Activated T-cell treated with anti-CD3 and anti-CD28 coated beads, Interleukin-2, amount 50 U/mL, for 4 hours (primary cell): ENCODE data around the gene ARX. TPM values are rescaled to one million over a fixed set of nuclear protein-coding genes. Genes with fewer than 3 reads are reported as not detected.

Experiments
- ATAC-seq, 2 donors: fragments of 200-7000 bp; cut with Tn5 transposase; one replicate each; pipeline ENCODE4 v1.10.0; 2021
- DNase-seq: peaks from one replicate; pipeline ENCODE4 v3.0.0-alpha.2; 2020
- H3K27me3 Mint-ChIP-seq: one replicate; pipeline ENCODE4 v1.8.0; 2021; ENCODE audit warnings: low read depth, mixed read lengths
- H3K36me3 Mint-ChIP-seq: one replicate; pipeline ENCODE4 v1.8.0; 2022; ENCODE audit warnings: mixed read lengths; ENCODE audit not compliant: insufficient read depth
- H3K4me1 Mint-ChIP-seq: one replicate; pipeline ENCODE4 v1.8.0; 2021; ENCODE audit warnings: low read depth, mixed read lengths
- H3K4me3 Mint-ChIP-seq: one replicate; pipeline ENCODE4 v1.8.0; 2021; ENCODE audit warnings: mild to moderate bottlenecking, moderate library complexity, mixed read lengths
- H3K9me3 Mint-ChIP-seq: one replicate; pipeline ENCODE4 v1.8.0; 2021; ENCODE audit warnings: mixed read lengths
- total RNA-seq, 3 donors: library from RNA; stranded (reverse); gene quantifications; one replicate each; pipeline ENCODE4 v1.2.1, GENCODE V29; 2021

ARX gene
- total RNA-seq, 3 donors from 2014 or later: not detected

DNA sequence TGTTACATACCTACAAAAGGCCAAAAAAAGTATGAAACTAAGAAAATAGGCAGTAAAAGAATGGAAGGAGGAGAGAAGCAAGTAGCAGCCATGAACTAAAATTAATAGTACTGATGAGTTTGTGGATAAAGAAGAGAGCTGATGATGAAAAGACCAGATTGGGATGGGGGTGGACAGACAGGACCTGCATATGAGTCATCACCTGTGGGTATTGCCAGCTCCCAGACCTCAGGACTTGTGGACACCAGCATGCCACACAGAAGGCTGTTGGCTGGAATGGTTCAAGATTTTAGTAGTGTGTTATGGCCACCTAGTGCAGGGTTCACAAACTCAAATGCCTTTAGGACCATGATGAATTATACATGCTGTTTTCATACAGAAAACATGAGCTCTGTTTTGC is 58.9 kb downstream of the ARX start:
- H3K4me3 Mint-ChIP-seq: no peak overlapping the region
- H3K36me3 Mint-ChIP-seq: peaks cover 6% of the 10 kb centered on the region
- no peaks in the 10 kb centered on the region for H3K27me3 Mint-ChIP-seq
- no peak for ATAC-seq
- H3K4me1 Mint-ChIP-seq: no peaks in the 10 kb centered on the region
- DNase-seq: no peak
- H3K9me3 Mint-ChIP-seq: no peaks in the 10 kb centered on the region

DNA sequence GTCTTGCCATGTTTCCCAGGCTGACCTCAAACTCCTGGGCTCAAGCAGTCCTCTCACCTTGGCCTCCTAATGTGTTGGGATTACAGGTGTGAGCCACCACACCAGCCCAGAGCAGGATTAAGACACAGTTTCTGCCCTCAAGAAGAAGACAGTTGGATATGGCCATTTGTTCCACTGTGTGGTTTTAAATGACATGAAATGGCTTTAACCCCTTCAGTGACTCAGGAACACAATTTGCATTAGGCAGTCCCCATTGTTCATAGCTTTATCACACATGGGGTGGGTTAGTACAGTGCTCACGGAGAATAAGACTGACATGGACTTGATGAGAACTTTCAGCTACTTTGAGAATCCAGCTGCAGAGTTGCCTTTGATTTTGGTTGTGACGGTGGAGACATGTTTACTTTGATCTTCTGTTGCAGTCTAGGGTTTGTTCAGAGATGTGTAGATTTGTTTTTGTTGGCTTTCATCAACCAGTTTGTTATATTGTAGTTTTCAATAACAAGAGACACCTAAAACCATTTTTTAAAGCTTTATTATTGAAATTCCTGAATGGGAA is 60.3 kb downstream of the ARX start:
- DNase-seq: no peak
- H3K27me3 Mint-ChIP-seq: no peaks in the 10 kb centered on the region
- no peaks in the 10 kb centered on the region for H3K4me1 Mint-ChIP-seq
- peaks cover 6% of the 10 kb centered on the region for H3K36me3 Mint-ChIP-seq
- no peak for ATAC-seq
- H3K9me3 Mint-ChIP-seq: no peaks in the 10 kb centered on the region
- no peak overlapping the region for H3K4me3 Mint-ChIP-seq

DNA sequence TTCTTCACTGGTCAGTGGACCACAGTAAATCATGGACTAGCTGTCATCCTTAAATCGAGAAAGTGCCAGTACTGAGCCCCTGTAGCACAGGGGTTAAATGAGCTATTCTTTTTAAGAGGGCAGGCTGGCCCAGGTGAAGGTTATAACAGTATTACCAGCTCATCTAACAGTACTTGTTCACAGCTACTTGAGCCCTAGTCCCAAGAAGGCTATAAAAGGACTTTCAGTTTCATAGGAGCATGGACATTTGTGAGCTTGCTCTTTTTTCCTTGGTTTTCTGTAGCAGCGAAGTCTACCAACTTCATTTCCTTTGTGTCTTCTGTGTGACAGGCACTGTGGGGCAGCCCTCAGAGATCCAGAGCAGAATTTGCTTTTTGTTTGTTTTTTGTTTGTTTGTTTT is 61.0 kb downstream of the ARX start:
- no peak for ATAC-seq
- peaks cover 6% of the 10 kb centered on the region for H3K36me3 Mint-ChIP-seq
- DNase-seq: no peak
- no peaks in the 10 kb centered on the region for H3K27me3 Mint-ChIP-seq
- no peaks in the 10 kb centered on the region for H3K4me1 Mint-ChIP-seq
- no peak overlapping the region for H3K4me3 Mint-ChIP-seq
- no peaks in the 10 kb centered on the region for H3K9me3 Mint-ChIP-seq
